GM23338 (cell line): ENCODE measurements around the gene GALNT14. TPM values are rescaled to one million over a fixed set of nuclear protein-coding genes. Genes with fewer than 3 reads are reported as not detected.

Source experiments
- ATAC-seq: fragments of 200-7000 bp; cut with Tn5 transposase; 3 replicates; pipeline ENCODE4 v1.9.1; 2020
- DNase-seq: peaks from one replicate; pipeline ENCODE4 v3.0.0-alpha.2; 2015; ENCODE audit warnings: low spot score
- H2AFZ ChIP-seq: fragments of 200-600 bp; sonication (generic); 2 replicates; pipeline ENCODE4 v1.8.0; 2016; ENCODE audit warnings: antibody characterized with exemption, mild to moderate bottlenecking, moderate library complexity
- H3F3A ChIP-seq: fragments of 200-600 bp; sonication (generic); replicated peaks from 2 replicates; pipeline ENCODE4 v1.8.0; 2017; ENCODE audit warnings: antibody characterized with exemption, mixed run types, low read depth
- H3K27ac ChIP-seq: fragments of 200-600 bp; sonication (generic); 2 replicates; pipeline ENCODE4 v1.6.1; 2016; ENCODE audit warnings: low read depth
- H3K27me3 ChIP-seq: fragments of 200-600 bp; sonication (generic); 2 replicates; pipeline ENCODE4 v1.8.0; 2016; ENCODE audit warnings: mild to moderate bottlenecking, mixed run types, moderate library complexity; ENCODE audit not compliant: insufficient read depth
- H3K36me3 ChIP-seq: fragments of 200-600 bp; sonication (generic); 2 replicates; pipeline ENCODE4 v1.8.0; 2016; ENCODE audit warnings: mild to moderate bottlenecking; ENCODE audit not compliant: insufficient read depth
- H3K4me1 ChIP-seq: fragments of 200-600 bp; sonication (generic); 2 replicates; pipeline ENCODE4 v1.8.0; 2016; ENCODE audit warnings: mild to moderate bottlenecking, moderate library complexity; ENCODE audit not compliant: insufficient read depth
- H3K4me2 ChIP-seq: fragments of 200-600 bp; sonication (generic); 2 replicates; pipeline ENCODE4 v1.7.1; 2017; ENCODE audit warnings: mixed run types
- H3K4me3 ChIP-seq: fragments of 200-600 bp; sonication (generic); 2 replicates; pipeline ENCODE4 v1.6.1; 2016; ENCODE audit warnings: mixed run types
- H3K79me2 ChIP-seq: fragments of 200-600 bp; sonication (generic); replicated peaks from 2 replicates; pipeline ENCODE4 v1.8.0; 2017; ENCODE audit warnings: mild to moderate bottlenecking; ENCODE audit not compliant: insufficient read depth
- H3K9me2 ChIP-seq: fragments of 200-600 bp; sonication (generic); 2 replicates; pipeline ENCODE4 v1.8.0; 2017; ENCODE audit not compliant: insufficient read depth
- H4K20me1 ChIP-seq: fragments of 200-600 bp; sonication (generic); replicated peaks from 2 replicates; pipeline ENCODE4 v1.8.0; 2017; ENCODE audit warnings: mild to moderate bottlenecking; ENCODE audit not compliant: insufficient read depth
- H3K27ac Mint-ChIP-seq: 2 replicates; pipeline ENCODE4 v1.8.0; 2020; ENCODE audit warnings: inconsistent platforms, mild to moderate bottlenecking, moderate library complexity, mixed read lengths
- H3K27me3 Mint-ChIP-seq: 3 replicates; pipeline ENCODE4 v1.8.0; 2022; ENCODE audit warnings: low read depth, mild to moderate bottlenecking, moderate library complexity, mixed read lengths, inconsistent platforms; ENCODE audit not compliant: insufficient read depth, poor library complexity
- H3K36me3 Mint-ChIP-seq: 3 replicates; pipeline ENCODE4 v1.8.0; 2021; ENCODE audit warnings: low read depth, mild to moderate bottlenecking, inconsistent platforms, moderate library complexity, mixed read lengths
- H3K4me1 Mint-ChIP-seq: 3 replicates; pipeline ENCODE4 v1.8.0; 2020; ENCODE audit warnings: mild to moderate bottlenecking, inconsistent platforms, mixed read lengths
- H3K4me3 Mint-ChIP-seq: 3 replicates; pipeline ENCODE4 v1.8.0; 2021; ENCODE audit warnings: moderate library complexity, mild to moderate bottlenecking, inconsistent platforms, mixed read lengths
- H3K9me3 Mint-ChIP-seq: 3 replicates; pipeline ENCODE4 v1.8.0; 2020; ENCODE audit warnings: moderate library complexity, mild to moderate bottlenecking, inconsistent platforms, mixed read lengths
- CREB1 ChIP-seq: fragments of 250-450 bp; sonication (Bioruptor Pico); IDR thresholded peaks from 2 replicates; pipeline ENCODE4 v1.5.0; 2020; ENCODE audit warnings: low read depth, mild to moderate bottlenecking, moderate library complexity
- CTCF ChIP-seq, 2 experiments: fragments of 200-600 bp in 1 of 2; sonication (generic) in 1 of 2; conservative IDR thresholded peaks; 2 replicates each; pipeline versions ENCODE4 v1.5.1 to v1.6.1; 2016 to 2017; ENCODE audit warnings: antibody characterized with exemption in 2 of 2, low read depth in 2 of 2, mild to moderate bottlenecking in 2 of 2, moderate library complexity in 1 of 2
- EZH2phosphoT487 ChIP-seq: fragments of 200-600 bp; sonication (generic); IDR thresholded peaks from one replicate; pipeline ENCODE4 v1.8.1; 2018; ENCODE audit warnings: antibody characterized with exemption; ENCODE audit not compliant: unreplicated experiment
- JUNB ChIP-seq: IDR thresholded peaks from one replicate; pipeline ENCODE4 v1.6.1; 2016; ENCODE audit warnings: antibody characterized with exemption; ENCODE audit not compliant: unreplicated experiment
- REST ChIP-seq: IDR thresholded peaks from one replicate; pipeline ENCODE4 v1.6.1; 2018; ENCODE audit warnings: antibody characterized with exemption; ENCODE audit not compliant: unreplicated experiment
- STAT1 ChIP-seq: IDR thresholded peaks from one replicate; pipeline ENCODE4 v1.6.1; 2016; ENCODE audit warnings: antibody characterized with exemption; ENCODE audit not compliant: unreplicated experiment
- ZNF462 ChIP-seq: fragments of 250-450 bp; sonication (Bioruptor Pico); IDR thresholded peaks from 2 replicates; pipeline ENCODE4 v1.5.0; 2020; ENCODE audit warnings: mild to moderate bottlenecking, moderate library complexity
- polyA plus RNA-seq: library from polyadenylated mRNA; unstranded; fragments of >200 nt; fragmentation: Nextera tagmentation; extraction: Ambion mirVana; gene quantifications from 2 replicates; pipeline ENCODE4 v1.2.1, GENCODE V29; 2016
- total RNA-seq: library from RNA; depleted of rRNA; stranded (reverse); fragments of >200 nt; shearing (Covaris generic); gene quantifications from 2 replicates; pipeline ENCODE4 v1.2.3, GENCODE V29; 2014

GALNT14 gene
- total and polyA plus RNA-seq, 2 experiments from 2014 or later, result 5.4 to 7.7 TPM

GRCh38 chr2:30971231-30972025 is 166.8 kb downstream of the GALNT14 start:
- Mint-ChIP-seq H3K9me3 (no peaks in the 10 kb centered on the region), H3K27ac (no peak overlapping the region), H3K36me3 (no peaks in the 10 kb centered on the region), H3K27me3 (peaks cover 8% of the 10 kb centered on the region), H3K4me1 (no peaks in the 10 kb centered on the region), H3K4me3 (no peak overlapping the region)
- Histone ChIP-seq H3K9me2 (no peaks in the 10 kb centered on the region), H3K27me3 (no peaks in the 10 kb centered on the region), H4K20me1 (no peaks in the 10 kb centered on the region), H3K4me2 (no peak overlapping the region), H3K4me3 (no peak overlapping the region), H3K27ac (no peak overlapping the region), H3K4me1 (no peaks in the 10 kb centered on the region), H2AFZ (no peak overlapping the region), H3F3A (no peaks in the 10 kb centered on the region), H3K79me2 (no peaks in the 10 kb centered on the region), H3K36me3 (no peaks in the 10 kb centered on the region)
- ATAC-seq (no peak), DNase-seq (no peak)
- TF ChIP-seq CTCF (conservative IDR thresholded peaks at IDR 0.05; ENCODE audit: low read depth in 2 of 2) (no peak), STAT1 (no peak), EZH2phosphoT487 (no peak), JUNB (no peak), REST (no peak), CREB1 (CRISPR knock-in tag) (no peak), ZNF462 (CRISPR knock-in tag) (no peak)
